MCF 10A (cell line): ENCODE measurements around the gene SDK2. TPM values are rescaled to one million over a fixed set of nuclear protein-coding genes. Genes with fewer than 3 reads are reported as not detected.

Source experiments
- BruUV-seq: library from RNA; stranded (reverse); fragments of 400-500 nt; replicated peaks from 2 replicates; lab custom pipeline; 2021; lab: Mats Ljungman, UMichigan
- CTCF ChIA-PET: fragments of 300-600 bp; sonication (Branson Sonifier 250); formaldehyde crosslinking; extraction: SDS; loops from one replicate; lab custom pipeline; 2021; ENCODE audit warnings: antibody characterized with exemption, inconsistent platforms; lab: Yijun Ruan, JAX
- POLR2A ChIA-PET: fragments of 300-600, 350-650 bp; sonication (Branson Sonifier 250); formaldehyde crosslinking; extraction: SDS; loops from one replicate; lab custom pipeline; 2020; ENCODE audit warnings: antibody characterized with exemption, inconsistent platforms; lab: Yijun Ruan, JAX
- DNase-seq: peaks from one replicate; pipeline ENCODE4 v3.0.0-alpha.2; 2018; ENCODE audit not compliant: unreplicated experiment
- H3K27ac Mint-ChIP-seq: one replicate; pipeline ENCODE4 v1.8.0; 2022; ENCODE audit warnings: mild to moderate bottlenecking, low read depth, mixed read lengths; ENCODE audit not compliant: unreplicated experiment
- H3K27me3 Mint-ChIP-seq: one replicate; pipeline ENCODE4 v1.8.0; 2022; ENCODE audit warnings: mixed read lengths; ENCODE audit not compliant: insufficient read depth, unreplicated experiment
- H3K36me3 Mint-ChIP-seq: one replicate; pipeline ENCODE4 v1.8.0; 2022; ENCODE audit warnings: mild to moderate bottlenecking, moderate library complexity, mixed read lengths; ENCODE audit not compliant: insufficient read depth, unreplicated experiment
- H3K4me1 Mint-ChIP-seq: one replicate; pipeline ENCODE4 v1.8.0; 2022; ENCODE audit warnings: mixed read lengths; ENCODE audit not compliant: insufficient read depth, unreplicated experiment
- H3K4me3 Mint-ChIP-seq: one replicate; pipeline ENCODE4 v1.8.0; 2022; ENCODE audit warnings: mild to moderate bottlenecking, moderate library complexity, mixed read lengths; ENCODE audit not compliant: unreplicated experiment
- H3K9me3 Mint-ChIP-seq: one replicate; pipeline ENCODE4 v1.8.0; 2022; ENCODE audit warnings: mixed read lengths; ENCODE audit not compliant: unreplicated experiment
- intact Hi-C: fragments of 100-400 bp; cut with micrococcal nuclease; formaldehyde crosslinking; loops from 2 replicates; pipeline ENCODE4 v1.14.1; 2022
- total RNA-seq: library from RNA; stranded (reverse); gene quantifications from 2 replicates; pipeline ENCODE4 v1.2.3, GENCODE V29; 2022
- TF ChIP-seq, protein P1 (sequence below): fragments of 200-600 bp; IDR thresholded peaks from one replicate; pipeline ENCODE4 v1.8.0; 2022; ENCODE audit warnings: antibody characterized with exemption, mild to moderate bottlenecking; ENCODE audit not compliant: unreplicated experiment

SDK2 gene
- total RNA-seq, 1 experiment from 2014 or later = not detected

DNA sequence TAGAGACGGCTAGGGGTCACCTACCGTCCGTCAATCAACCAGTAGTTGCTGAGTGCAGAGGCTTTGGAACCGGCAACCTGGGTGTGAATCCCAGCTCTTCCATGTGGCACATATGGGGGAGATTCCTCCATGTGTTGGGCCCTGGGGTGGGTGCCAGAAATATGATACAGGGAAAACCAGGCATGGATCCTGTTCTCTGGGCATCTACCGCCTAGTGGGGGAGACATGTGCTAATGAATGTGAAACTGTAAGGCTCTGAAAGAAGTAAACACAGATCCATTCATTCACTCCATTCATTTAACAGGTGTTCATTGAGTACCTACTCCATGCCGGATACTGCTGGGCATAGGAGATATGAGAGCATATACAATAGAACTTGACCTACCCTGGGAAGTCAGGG, 39.5 kb upstream of the SDK2 start:
- Mint-ChIP-seq H3K9me3 (no peaks in the 10 kb centered on the region), H3K27ac (no peak overlapping the region), H3K27me3 (peaks cover 77% of the 10 kb centered on the region), H3K36me3 (no peaks in the 10 kb centered on the region), H3K4me1 (no peaks in the 10 kb centered on the region), H3K4me3 (no peak overlapping the region)
- CTCF ChIA-PET = no interaction called here
- no TSS peak for BruUV-seq
- POLR2A ChIA-PET = no interaction called here
- DNase-seq = no peak
- TF ChIP-seq, protein P1, sequence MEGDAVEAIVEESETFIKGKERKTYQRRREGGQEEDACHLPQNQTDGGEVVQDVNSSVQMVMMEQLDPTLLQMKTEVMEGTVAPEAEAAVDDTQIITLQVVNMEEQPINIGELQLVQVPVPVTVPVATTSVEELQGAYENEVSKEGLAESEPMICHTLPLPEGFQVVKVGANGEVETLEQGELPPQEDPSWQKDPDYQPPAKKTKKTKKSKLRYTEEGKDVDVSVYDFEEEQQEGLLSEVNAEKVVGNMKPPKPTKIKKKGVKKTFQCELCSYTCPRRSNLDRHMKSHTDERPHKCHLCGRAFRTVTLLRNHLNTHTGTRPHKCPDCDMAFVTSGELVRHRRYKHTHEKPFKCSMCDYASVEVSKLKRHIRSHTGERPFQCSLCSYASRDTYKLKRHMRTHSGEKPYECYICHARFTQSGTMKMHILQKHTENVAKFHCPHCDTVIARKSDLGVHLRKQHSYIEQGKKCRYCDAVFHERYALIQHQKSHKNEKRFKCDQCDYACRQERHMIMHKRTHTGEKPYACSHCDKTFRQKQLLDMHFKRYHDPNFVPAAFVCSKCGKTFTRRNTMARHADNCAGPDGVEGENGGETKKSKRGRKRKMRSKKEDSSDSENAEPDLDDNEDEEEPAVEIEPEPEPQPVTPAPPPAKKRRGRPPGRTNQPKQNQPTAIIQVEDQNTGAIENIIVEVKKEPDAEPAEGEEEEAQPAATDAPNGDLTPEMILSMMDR = no peak
- intact Hi-C loops = no loop called here

DNA sequence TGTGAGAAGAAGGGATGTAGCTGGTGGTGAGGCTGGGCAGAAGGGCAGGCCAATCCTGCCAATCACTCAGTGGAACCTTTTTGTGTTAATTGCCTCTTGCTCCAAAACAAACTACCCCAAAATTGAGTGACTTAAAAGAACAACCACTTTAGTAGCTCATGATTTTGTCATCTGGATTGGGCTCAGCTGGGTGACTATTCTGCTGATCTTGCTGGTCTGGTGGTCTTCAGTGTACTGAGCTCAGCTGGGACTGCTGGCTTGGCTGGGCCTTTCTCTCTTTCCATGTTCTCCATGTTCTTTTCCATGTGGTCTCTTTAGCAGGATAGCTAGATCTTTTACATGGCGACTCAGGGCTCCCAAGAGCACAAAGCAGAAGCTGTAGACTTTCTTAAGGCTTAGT, 37.7 kb upstream of the SDK2 start:
- Mint-ChIP-seq H3K27me3 (peaks cover 84% of the 10 kb centered on the region), H3K4me1 (no peaks in the 10 kb centered on the region), H3K36me3 (no peaks in the 10 kb centered on the region), H3K9me3 (no peaks in the 10 kb centered on the region), H3K4me3 (no peak overlapping the region), H3K27ac (no peak overlapping the region)
- intact Hi-C loops = no loop called here
- POLR2A ChIA-PET = no interaction called here
- CTCF ChIA-PET = interaction anchor here (0.9 kb wide), 1 partner anchor 260 kb away, joined by 8 read pairs; no protein-coding TSS in a partner anchor
- DNase-seq = no peak
- BruUV-seq = no TSS peak
- TF ChIP-seq, protein P1 = no peak

DNA sequence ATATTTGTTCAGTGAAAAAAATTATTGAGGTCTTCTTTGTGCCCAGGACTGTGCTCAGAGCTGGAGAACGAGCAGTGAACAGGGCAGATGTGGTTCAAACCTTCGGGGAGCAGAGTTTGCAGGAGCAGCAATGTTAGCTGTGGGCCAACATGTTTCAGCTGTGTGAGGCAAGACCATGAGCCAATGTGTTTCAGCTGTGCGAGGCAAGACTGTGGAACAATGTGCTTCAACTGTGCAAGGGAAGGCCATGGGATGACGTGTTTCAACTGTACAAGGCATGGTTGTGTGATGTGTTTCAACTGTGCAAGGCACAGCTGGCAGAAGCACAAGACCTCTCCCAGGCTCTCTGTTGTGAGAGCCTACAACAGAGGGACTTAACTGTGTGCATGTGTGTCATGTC, 35.2 kb upstream of the SDK2 start:
- TF ChIP-seq, protein P1 = no peak
- intact Hi-C loops = no loop called here
- Mint-ChIP-seq H3K27me3 (peaks cover 83% of the 10 kb centered on the region), H3K36me3 (no peaks in the 10 kb centered on the region), H3K4me3 (no peak overlapping the region), H3K27ac (no peak overlapping the region), H3K9me3 (no peaks in the 10 kb centered on the region), H3K4me1 (no peaks in the 10 kb centered on the region)
- BruUV-seq = no TSS peak
- POLR2A ChIA-PET = no interaction called here
- CTCF ChIA-PET = no interaction called here
- DNase-seq = no peak

DNA sequence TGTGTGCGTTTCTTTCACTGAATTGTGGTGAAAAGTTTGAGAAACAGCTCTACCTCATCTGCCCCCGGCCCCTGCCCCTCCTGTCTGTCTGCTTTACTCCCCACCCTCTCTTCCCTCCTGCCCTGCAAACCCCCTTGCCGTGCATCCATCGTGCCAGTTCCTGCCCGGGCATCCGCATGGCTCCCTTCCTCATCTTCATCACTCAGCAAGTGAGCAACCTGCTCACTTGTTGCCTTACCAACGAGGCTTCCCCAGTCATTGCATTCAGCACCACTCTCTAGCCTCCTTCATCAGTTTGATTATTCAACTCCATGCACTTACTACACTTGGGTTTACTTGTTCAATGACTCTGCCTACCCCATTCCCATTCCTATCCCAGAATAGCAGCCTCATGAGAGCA, 34.8 kb upstream of the SDK2 start:
- peaks cover 83% of the 10 kb centered on the region for H3K27me3 Mint-ChIP-seq
- CTCF ChIA-PET = no interaction called here
- no TSS peak for BruUV-seq
- intact Hi-C loops = no loop called here
- H3K9me3 Mint-ChIP-seq = no peaks in the 10 kb centered on the region
- TF ChIP-seq, protein P1 = no peak
- no peak overlapping the region for H3K4me3 Mint-ChIP-seq
- H3K4me1 Mint-ChIP-seq = no peaks in the 10 kb centered on the region
- H3K36me3 Mint-ChIP-seq = no peaks in the 10 kb centered on the region
- no peak overlapping the region for H3K27ac Mint-ChIP-seq
- DNase-seq = no peak
- POLR2A ChIA-PET = no interaction called here
